ENCODE results near the gene C11orf97. TPM values are rescaled to one million over a fixed set of nuclear protein-coding genes. Genes with fewer than 3 reads are reported as not detected.

The C11orf97 gene
- total and polyA plus RNA-seq, 2 of the 8 experiments (the other 6 are each of a cell fraction or from before 2014, with no cell fraction given) = not detected

DNA sequence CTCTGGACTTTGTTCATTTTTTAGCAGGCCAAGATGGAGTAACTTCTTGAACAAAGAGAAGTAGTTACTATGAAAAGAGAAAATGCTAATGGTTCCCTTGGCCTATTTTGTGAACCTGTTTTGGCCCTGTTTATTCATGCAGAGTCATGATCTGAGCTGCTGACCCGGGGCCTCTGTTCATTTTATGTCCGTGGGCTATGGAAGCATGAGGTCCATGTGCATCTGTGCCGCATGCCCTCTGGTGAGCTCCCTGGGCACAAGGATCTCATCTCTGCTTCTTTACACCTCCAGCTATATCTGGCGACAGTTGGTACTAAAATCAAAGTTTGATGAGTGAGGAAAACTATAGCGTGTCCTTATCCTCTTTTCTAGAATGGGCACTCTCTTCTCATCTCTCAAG is 55.9 kb downstream of the C11orf97 start:
- Histone ChIP-seq H3K79me2 (ENCODE audit: control insufficient read depth in 1 of 2, insufficient read depth in 2 of 2, low read length in 2 of 2) (no peaks in the 10 kb centered on the region), H4K20me1 (replicated peaks in 1 of 2; ENCODE audit: control insufficient read depth in 1 of 2, insufficient read depth in 2 of 2, low read length in 2 of 2) (no peaks in the 10 kb centered on the region), H3K23ac (ENCODE audit: insufficient read length) (no peak overlapping the region), H2BK20ac (ENCODE audit: low read length) (no peak overlapping the region), H2BK5ac (ENCODE audit: low read depth, low read length) (no peak overlapping the region), H3K9me3 (ENCODE audit: insufficient read depth in 2 of 2, low read depth in 1 of 2, low read length in 1 of 2) (no peaks in the 10 kb centered on the region), H2AFZ (ENCODE audit: low read length) (no peak overlapping the region), H2BK120ac (replicated peaks; ENCODE audit: low read depth, low read length) (no peak overlapping the region), H4K5ac (ENCODE audit: insufficient read length, low read depth, low read length) (no peak overlapping the region), H3K4ac (replicated peaks; ENCODE audit: insufficient read length, low read depth, low read length) (no peak overlapping the region), H3K4me3 (ENCODE audit: extremely low read depth in 1 of 4, insufficient read depth in 2 of 4, low read depth in 3 of 4, low read length in 4 of 4) (no peak overlapping the region), H4K91ac (replicated peaks; ENCODE audit: insufficient read length, low read length) (no peak overlapping the region), H2BK12ac (ENCODE audit: low read depth, low read length) (no peak overlapping the region), H3K9ac (replicated peaks in 1 of 4; ENCODE audit: extremely low read depth in 1 of 4, low read depth in 3 of 4, low read length in 3 of 4) (no peak overlapping the region), H3K56ac (replicated peaks; ENCODE audit: insufficient read length, low read depth, low read length) (no peak overlapping the region), H2BK15ac (ENCODE audit: low read length) (no peak overlapping the region), H3K14ac (ENCODE audit: insufficient read length) (no peak overlapping the region), H3K36me3 (ENCODE audit: control insufficient read depth in 2 of 4, insufficient read depth in 4 of 4, low read length in 3 of 4) (no peaks in the 10 kb centered on the region), H3K4me1 (replicated peaks in 1 of 4; ENCODE audit: control insufficient read depth in 3 of 4, insufficient read depth in 4 of 4, low read length in 3 of 4) (peaks cover 0 to 1% (median 0%) of the 10 kb centered on the region in 4 experiments; a peak in 2 of 7 replicates), H2AK5ac (ENCODE audit: low read depth, low read length) (no peak overlapping the region), H4K8ac (ENCODE audit: extremely low read depth, insufficient read depth, low read length) (no peak overlapping the region), H3K27ac (ENCODE audit: low read depth, low read length) (no peak overlapping the region), H3K23me2 (ENCODE audit: low read depth, low read length) (no peaks in the 10 kb centered on the region), H3K18ac (ENCODE audit: extremely low read depth, low read length) (no peak overlapping the region), H3K79me1 (ENCODE audit: low read depth, low read length) (no peaks in the 10 kb centered on the region), H3K27me3 (replicated peaks in 1 of 4; ENCODE audit: control insufficient read depth in 3 of 4, extremely low read depth in 1 of 4, insufficient read depth in 3 of 4, low read length in 3 of 4) (no peaks in the 10 kb centered on the region), H3K4me2 (ENCODE audit: insufficient read depth in 1 of 2, low read depth in 2 of 2, low read length in 2 of 2) (no peak overlapping the region)
- WGBS, 2 experiments (ENCODE audit: extremely low coverage in 1 of 2, insufficient coverage in 1 of 2, insufficient read length in 1 of 2, insufficient replicate concordance in 2 of 2, low coverage in 1 of 2, low lambda C conversion rate in 2 of 2, missing lambda C conversion rate in 1 of 2) = 95% methylated on average over 5 of the region's 5 CpGs; no CpG with 5 or more reads in 1 of the 2 experiments
- FAIRE-seq (no peak), DNase-seq (ENCODE audit: low read depth in 1 of 2, low spot score in 2 of 2) (no peak)
- ChIA-PET POLR2A (ENCODE audit: partially characterized antibody) (interaction anchor here (1.0 to 1.3 kb wide), 2 partner anchors 9 to 52 kb away, joined by 3 read pairs; no protein-coding TSS in a partner anchor), CTCF (ENCODE audit: partially characterized antibody) (no interaction called here)
- no peak for TF ChIP-seq ASH2L (IDR thresholded peaks at IDR 0.05; ENCODE audit: low read length)
- no peak for TF ChIP-seq CEBPB (IDR thresholded peaks at IDR 0.05; ENCODE audit: low read depth, low read length)
- TF ChIP-seq TEAD4 (IDR thresholded peaks at IDR 0.05; ENCODE audit: low read depth, low read length) = no peak
- no peak for TF ChIP-seq GABPA (IDR thresholded peaks at IDR 0.05; ENCODE audit: borderline replicate concordance, insufficient read depth, low read length)
- TF ChIP-seq RBBP5 (IDR thresholded peaks at IDR 0.05; ENCODE audit: borderline replicate concordance, low read depth, low read length) = no peak
- TF ChIP-seq E2F6 (IDR thresholded peaks at IDR 0.05) = no peak
- TF ChIP-seq BCL11A (IDR thresholded peaks at IDR 0.05; ENCODE audit: low read depth in 2 of 2, low read length in 2 of 2) = no peak
- no peak for TF ChIP-seq SP1 (IDR thresholded peaks at IDR 0.05; ENCODE audit: low read depth, low read length)
- no peak for TF ChIP-seq CTBP2 (IDR thresholded peaks at IDR 0.05; ENCODE audit: borderline replicate concordance, insufficient read depth, insufficient read length, low read length)
- TF ChIP-seq KDM5A (IDR thresholded peaks at IDR 0.05; ENCODE audit: low read length) = no peak
- TF ChIP-seq CBX5 (IDR thresholded peaks at IDR 0.05; ENCODE audit: low read depth, low read length) = no peak

All from H1 (cell line).